Liver (tissue), 3 donors: ENCODE measurements around the gene ADRM1.

ENCODE experiments used
- YY1 ChIP-seq: IDR thresholded peaks from 2 replicates; pipeline ENCODE4 v1.6.1; 2016; ENCODE audit warnings: antibody characterized with exemption, mild to moderate bottlenecking
- TF ChIP-seq, protein P1 (sequence below): IDR thresholded peaks from 2 replicates; pipeline ENCODE4 v1.6.1; 2016; ENCODE audit warnings: antibody characterized with exemption
- TF ChIP-seq, protein P2 (sequence below): fragments of 150-350 bp; IDR thresholded peaks from 2 replicates; pipeline ENCODE4 v1.5.1; 2017; ENCODE audit warnings: improper control_type of control experiment, low read depth, low read length; ENCODE audit not compliant: missing input control
- donor health status: healthy.
- donor health status: healthy.

DNA sequence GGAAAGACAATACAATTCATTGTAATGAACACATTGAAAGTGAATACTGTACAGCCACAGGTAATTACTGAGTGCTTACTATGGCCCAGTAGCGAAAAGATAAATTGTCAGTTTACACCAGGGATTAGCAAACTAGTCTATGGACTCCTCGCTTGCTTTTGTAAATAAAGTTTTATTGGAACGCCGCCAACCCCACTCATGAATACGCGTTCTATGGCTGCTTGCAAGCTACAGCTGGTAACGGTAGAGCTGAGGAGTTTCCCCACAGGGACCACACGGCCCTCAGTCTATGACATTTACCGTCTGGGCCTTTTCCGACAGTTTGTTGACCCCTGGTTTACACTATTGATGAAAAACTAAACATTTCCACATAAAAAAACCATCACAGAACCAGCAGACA lies 40.1 kb downstream of the ADRM1 start:
- TF ChIP-seq, protein P1, sequence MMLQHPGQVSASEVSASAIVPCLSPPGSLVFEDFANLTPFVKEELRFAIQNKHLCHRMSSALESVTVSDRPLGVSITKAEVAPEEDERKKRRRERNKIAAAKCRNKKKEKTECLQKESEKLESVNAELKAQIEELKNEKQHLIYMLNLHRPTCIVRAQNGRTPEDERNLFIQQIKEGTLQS = no peak
- no peak for TF ChIP-seq YY1
- TF ChIP-seq, protein P2, sequence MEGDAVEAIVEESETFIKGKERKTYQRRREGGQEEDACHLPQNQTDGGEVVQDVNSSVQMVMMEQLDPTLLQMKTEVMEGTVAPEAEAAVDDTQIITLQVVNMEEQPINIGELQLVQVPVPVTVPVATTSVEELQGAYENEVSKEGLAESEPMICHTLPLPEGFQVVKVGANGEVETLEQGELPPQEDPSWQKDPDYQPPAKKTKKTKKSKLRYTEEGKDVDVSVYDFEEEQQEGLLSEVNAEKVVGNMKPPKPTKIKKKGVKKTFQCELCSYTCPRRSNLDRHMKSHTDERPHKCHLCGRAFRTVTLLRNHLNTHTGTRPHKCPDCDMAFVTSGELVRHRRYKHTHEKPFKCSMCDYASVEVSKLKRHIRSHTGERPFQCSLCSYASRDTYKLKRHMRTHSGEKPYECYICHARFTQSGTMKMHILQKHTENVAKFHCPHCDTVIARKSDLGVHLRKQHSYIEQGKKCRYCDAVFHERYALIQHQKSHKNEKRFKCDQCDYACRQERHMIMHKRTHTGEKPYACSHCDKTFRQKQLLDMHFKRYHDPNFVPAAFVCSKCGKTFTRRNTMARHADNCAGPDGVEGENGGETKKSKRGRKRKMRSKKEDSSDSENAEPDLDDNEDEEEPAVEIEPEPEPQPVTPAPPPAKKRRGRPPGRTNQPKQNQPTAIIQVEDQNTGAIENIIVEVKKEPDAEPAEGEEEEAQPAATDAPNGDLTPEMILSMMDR = no peak
